Choroid plexus epithelial cell (primary cell): ENCODE results near the gene MISP3.
"Not testable (repeated sequence)": the region's sequence is repeated elsewhere in the genome, so short reads cannot be mapped to it uniquely, and the experiment has no call there.

Experiments used
- DNase-seq: peaks from one replicate; pipeline ENCODE4 v3.0.0-alpha.2; 2010; ENCODE audit warnings: low read depth
- H3K4me3 ChIP-seq: 2 replicates; pipeline ENCODE4 v1.5.1; 2011; ENCODE audit warnings: low read depth, mild to moderate bottlenecking, control low read depth, low read length, moderate library complexity
- TF ChIP-seq, protein P1 (sequence below): conservative IDR thresholded peaks from 2 replicates; pipeline ENCODE4 v1.5.1; 2011; ENCODE audit warnings: low read depth, mild to moderate bottlenecking, control low read depth, inconsistent platforms, low read length, moderate library complexity

The MISP3 gene

DNA sequence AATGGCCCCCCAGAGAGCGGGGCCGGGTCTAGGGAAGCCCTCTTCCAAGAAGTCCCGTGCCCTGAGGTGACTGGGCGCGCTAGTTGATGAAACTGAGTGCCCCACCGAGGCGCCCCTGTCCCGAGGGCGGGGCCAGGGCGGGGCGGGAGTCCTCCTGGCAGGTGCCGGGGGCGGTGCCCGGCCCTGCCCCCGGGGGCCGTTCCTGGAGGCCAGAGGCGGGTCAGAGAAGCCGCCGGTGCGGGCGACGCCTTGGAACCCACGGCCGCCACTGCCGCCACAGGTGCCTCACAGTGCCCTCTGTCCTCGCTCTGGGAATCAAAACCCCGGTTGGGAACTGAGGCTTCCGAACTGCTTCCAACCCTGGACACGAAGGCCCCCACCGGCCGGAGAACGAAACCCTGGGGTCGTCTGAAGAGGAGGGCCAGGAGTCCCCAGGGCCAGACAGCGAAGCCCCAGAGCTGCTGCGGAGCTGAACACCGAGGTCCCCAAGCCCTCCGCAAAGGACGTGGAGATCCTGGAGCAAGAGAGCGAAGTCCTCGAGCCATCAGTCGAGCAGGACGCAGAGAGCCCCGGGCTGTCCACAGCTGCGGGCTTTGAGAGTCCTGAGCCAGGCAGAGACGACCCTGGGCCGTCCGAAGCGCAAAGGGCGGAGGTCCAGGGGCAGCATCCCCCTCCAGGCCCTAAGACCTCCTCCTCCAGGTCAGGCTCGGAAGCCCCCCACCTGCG, at the start of gene MISP3:
MISP3 (plus strand) TSS at position 252 of the 726 bp plus-strand sequence. CDS start 524 bp downstream, outside the sequence.
- H3K4me3 ChIP-seq = peak within 1 kb of the TSS; percentile 64
- peak; percentile 25 for DNase-seq
- TF ChIP-seq, protein P1, sequence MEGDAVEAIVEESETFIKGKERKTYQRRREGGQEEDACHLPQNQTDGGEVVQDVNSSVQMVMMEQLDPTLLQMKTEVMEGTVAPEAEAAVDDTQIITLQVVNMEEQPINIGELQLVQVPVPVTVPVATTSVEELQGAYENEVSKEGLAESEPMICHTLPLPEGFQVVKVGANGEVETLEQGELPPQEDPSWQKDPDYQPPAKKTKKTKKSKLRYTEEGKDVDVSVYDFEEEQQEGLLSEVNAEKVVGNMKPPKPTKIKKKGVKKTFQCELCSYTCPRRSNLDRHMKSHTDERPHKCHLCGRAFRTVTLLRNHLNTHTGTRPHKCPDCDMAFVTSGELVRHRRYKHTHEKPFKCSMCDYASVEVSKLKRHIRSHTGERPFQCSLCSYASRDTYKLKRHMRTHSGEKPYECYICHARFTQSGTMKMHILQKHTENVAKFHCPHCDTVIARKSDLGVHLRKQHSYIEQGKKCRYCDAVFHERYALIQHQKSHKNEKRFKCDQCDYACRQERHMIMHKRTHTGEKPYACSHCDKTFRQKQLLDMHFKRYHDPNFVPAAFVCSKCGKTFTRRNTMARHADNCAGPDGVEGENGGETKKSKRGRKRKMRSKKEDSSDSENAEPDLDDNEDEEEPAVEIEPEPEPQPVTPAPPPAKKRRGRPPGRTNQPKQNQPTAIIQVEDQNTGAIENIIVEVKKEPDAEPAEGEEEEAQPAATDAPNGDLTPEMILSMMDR = peak; percentile 11

DNA sequence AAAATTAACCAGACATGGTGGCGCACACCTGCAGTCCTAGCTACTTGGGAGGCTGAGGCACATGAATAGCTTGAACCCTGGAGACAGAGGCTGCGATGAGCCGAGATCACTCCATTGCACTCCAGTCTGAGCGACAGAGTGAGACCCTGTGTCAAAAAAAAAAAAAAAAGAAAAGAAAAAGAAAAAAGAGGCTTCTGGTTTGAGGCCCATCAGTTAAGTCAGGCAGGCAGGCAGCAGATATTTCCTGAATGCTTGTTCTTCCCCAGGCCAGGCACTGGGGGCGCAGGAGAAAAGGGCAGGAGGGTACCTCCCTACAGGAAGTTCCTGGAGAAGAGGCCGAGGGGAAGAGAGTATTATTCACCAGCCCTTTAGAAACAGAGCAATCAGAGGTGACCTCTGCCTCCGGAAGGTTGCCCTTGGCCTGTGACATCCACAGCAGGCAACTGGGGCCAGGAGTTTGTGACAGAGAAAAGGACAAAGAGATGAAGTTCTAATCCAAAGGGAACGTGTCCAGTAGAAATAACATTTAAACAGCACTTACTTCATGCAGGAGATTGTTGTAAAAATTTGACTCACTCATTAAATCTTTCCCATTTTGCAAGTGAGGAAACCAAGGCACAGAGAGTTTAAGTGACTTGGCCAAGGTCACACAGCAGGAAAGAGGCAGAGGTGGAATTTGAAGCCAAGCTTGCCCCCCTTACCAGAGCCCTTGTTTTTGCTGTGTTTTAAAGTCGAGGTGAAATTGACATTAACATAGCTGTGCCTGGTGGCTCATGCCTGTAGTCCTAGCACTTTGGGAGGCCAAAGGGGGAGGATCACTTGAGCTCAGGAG, 49.0 kb upstream of the MISP3 start:
- peak; percentile 73 for DNase-seq
- TF ChIP-seq, protein P1 = peak; percentile 71
- no peak overlapping the region for H3K4me3 ChIP-seq

DNA sequence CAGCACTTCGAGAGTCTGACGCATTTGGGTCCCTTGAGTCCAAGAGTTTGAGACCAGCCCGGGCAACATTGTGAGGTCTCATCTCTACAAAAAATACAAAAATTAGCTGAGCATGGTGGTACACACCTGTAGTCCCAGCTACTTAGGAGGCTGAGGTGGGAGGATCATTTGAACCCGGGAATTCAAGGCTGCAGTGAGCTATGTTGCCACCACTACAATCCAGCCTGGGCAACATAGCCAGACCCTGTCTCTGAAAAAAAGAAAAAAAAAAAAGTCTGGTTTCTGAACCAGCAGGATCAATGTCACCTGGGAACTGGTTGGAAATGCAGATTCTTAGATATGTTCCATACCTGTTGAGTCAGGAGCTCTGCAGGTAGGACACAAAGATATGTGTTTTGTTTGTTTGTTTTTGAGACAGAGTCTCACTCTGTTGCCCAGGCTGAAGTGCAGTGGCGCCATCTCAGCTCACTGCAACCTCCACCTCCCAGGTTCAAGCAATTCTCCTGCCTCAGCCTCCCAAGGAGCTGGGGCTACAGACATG, 45.9 kb upstream of the MISP3 start:
- H3K4me3 ChIP-seq, DNase-seq: not testable (repeated sequence)

DNA sequence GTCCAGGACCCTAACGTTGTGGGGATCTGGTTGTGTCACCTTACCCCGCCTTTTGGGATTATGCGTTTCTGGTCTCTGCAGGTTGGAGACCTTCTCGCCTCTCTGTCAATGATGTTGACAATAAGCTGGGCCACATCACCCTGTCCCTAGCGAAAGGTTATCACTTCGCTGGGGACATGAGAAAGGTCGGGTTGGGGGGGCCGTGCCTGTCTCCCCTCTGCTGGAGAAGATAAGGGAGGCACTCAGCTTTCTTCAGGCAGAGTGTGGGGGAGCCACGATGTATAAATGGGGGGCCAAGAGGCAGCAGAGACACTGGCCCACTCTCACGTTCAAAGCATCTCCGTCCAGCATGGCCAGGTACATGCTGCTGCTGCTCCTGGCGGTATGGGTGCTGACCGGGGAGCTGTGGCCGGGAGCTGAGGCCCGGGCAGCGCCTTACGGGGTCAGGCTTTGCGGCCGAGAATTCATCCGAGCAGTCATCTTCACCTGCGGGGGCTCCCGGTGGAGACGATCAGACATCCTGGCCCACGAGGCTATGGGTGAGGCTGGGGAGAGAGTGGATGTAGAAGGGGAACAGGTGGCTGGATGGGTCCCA, 44.6 kb upstream of the MISP3 start, which contains the start of gene RLN3:
RLN3 (plus strand) TSS at position 293 of the 595 bp plus-strand sequence; CDS start at position 350, 57 bp downstream.
- no peak within 1 kb of the TSS for H3K4me3 ChIP-seq
- TF ChIP-seq, protein P1 = no peak
- DNase-seq = no peak

DNA sequence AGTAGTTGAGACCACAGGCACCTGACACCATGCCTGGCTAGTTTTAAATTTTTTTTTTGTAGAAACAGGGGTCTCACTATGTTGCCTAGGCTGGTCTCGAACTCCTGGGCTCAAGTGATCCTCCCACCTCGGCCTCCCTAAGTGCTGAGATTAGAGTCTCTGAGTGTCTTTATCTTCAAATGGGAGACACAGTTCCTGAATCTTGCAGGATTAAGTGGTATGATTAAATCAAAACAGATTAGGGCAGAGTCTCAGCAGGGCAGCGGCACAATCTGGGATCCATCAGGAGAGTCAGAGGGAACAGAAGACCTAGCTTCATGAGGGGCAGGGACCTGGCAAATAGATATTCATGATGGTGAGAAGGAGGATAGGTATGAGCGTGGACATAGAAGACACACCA, 43.7 kb upstream of the MISP3 start:
- no peak for DNase-seq
- H3K4me3 ChIP-seq = no peak overlapping the region
- TF ChIP-seq, protein P1 = no peak

DNA sequence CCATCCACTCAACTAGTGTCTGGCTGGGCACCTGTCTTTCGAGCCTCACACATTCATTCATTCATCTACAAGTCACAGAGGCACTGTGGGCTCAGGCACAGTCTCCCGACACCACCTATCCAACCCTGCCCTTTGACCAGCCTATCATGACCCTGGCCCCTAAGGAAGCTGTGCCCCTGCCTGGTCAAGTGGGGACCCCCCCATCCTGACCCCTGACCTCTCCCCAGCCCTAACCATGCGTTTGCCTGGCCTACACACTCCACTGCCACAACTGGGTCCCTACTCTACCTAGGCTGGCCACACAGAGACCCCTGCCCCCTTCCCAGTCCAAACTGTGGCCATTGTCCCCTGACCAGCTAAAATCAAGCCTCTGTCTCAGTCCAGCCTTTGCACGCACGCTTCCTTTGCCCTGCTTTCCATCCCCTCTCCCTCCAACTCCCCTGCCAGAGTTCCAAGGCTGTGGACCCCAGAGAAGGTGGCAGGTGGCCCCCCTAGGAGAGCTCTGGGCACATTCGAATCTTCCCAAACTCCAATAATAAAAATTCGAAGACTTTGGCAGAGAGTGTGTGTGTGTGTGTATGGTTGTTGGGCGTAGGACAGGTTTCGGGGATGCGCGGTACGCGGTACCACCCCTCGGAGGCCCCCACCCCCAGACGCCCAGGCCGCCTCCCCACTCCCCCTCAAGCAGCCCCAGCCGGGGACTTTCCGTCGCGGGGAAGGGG, 41.4 kb upstream of the MISP3 start:
- no peak for DNase-seq
- TF ChIP-seq, protein P1 = no peak
- H3K4me3 ChIP-seq = peak overlapping the region; percentile 62
